B cell (primary cell): Measurements from ENCODE around the gene GALNT7.

Experiments
- EZH2 ChIP-seq: IDR thresholded peaks from 2 replicates; pipeline ENCODE4 v1.6.1; 2012; ENCODE audit warnings: borderline replicate concordance, low read depth, mild to moderate bottlenecking, moderate library complexity, low read length; ENCODE audit not compliant: insufficient read depth, poor library complexity, severe bottlenecking
- TF ChIP-seq, protein P1 (sequence below): fragments of 200-600 bp; IDR thresholded peaks from one replicate; pipeline ENCODE4 v1.8.0; 2022; ENCODE audit warnings: antibody characterized with exemption, mild to moderate bottlenecking

DNA sequence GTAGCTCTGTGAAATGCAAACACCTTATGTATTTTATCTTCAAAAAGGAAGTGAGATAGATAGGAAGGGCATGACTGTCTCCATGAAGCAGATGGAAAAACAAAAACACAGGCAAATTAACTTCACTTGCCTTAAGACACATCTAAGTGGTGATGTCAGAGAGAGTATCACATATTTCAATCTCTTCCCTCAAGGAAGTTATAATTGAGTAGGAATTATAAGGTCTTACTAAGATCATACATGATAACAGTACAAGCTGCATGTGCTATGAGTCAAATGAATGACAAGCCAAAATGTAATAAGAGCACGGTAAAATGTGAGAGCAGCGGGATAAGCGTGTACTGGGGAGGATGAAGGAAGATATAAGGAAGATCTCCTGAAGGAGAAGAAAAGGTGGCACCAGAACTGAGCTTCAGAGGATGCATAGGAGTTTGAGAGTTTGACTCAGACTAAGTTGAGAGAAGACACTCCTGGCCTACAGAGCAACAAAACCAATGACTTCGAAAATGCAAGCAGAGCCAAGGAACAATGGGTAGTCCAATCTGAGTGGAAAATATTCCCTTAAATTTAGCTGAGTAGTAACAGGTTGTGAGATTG, 43.3 kb upstream of the GALNT7 start:
- TF ChIP-seq, protein P1, sequence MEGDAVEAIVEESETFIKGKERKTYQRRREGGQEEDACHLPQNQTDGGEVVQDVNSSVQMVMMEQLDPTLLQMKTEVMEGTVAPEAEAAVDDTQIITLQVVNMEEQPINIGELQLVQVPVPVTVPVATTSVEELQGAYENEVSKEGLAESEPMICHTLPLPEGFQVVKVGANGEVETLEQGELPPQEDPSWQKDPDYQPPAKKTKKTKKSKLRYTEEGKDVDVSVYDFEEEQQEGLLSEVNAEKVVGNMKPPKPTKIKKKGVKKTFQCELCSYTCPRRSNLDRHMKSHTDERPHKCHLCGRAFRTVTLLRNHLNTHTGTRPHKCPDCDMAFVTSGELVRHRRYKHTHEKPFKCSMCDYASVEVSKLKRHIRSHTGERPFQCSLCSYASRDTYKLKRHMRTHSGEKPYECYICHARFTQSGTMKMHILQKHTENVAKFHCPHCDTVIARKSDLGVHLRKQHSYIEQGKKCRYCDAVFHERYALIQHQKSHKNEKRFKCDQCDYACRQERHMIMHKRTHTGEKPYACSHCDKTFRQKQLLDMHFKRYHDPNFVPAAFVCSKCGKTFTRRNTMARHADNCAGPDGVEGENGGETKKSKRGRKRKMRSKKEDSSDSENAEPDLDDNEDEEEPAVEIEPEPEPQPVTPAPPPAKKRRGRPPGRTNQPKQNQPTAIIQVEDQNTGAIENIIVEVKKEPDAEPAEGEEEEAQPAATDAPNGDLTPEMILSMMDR, result no peak
- no peak for TF ChIP-seq EZH2
